Upper lobe of left lung (tissue), 6 donors: Measurements from ENCODE around the gene WDR81. TPM values are rescaled to one million over a fixed set of nuclear protein-coding genes. Genes with fewer than 3 reads are reported as not detected.

Source experiments
- ATAC-seq, 2 donors: fragments of 200-7000 bp; cut with Tn5 transposase; one replicate each; pipeline ENCODE4 v1.9.1; 2022; ENCODE audit warnings: mild to moderate bottlenecking in 2 of 2, moderate library complexity in 2 of 2; ENCODE audit not compliant: low FRiP score in 2 of 2
- DNase-seq, 2 donors: peaks; one replicate each; pipeline ENCODE4 v3.0.0-alpha.2; 2019 to 2020
- H3K27ac ChIP-seq, 4 donors: fragments of 200-600 bp; sonication (generic); one replicate each; pipeline ENCODE4 v1.5.1; 2016 to 2019
- H3K27me3 ChIP-seq, 4 donors: fragments of 200-600 bp; sonication (generic); one replicate each; pipeline ENCODE4 v1.5.1; 2017 to 2019
- H3K36me3 ChIP-seq, 4 donors: fragments of 200-600 bp; sonication (generic); one replicate each; pipeline ENCODE4 v1.5.1; 2016 to 2019
- H3K4me1 ChIP-seq, 4 donors: fragments of 200-600 bp; sonication (generic); one replicate each; pipeline ENCODE4 v1.5.1; 2018 to 2019
- H3K4me3 ChIP-seq, 4 donors: fragments of 200-600 bp; sonication (generic); one replicate each; pipeline ENCODE4 v1.5.1; 2017 to 2019; ENCODE audit warnings: mild to moderate bottlenecking in 2 of 4, moderate library complexity in 1 of 4
- H3K9me3 ChIP-seq, 4 donors: fragments of 200-600 bp; sonication (generic); one replicate each; pipeline ENCODE4 v1.5.1; 2018 to 2019
- EP300 ChIP-seq, 4 donors: sonication (generic); formaldehyde crosslinking; IDR thresholded peaks; one replicate each; pipeline ENCODE4 v1.5.1; 2017; ENCODE audit warnings: antibody characterized with exemption in 4 of 4, control low read depth in 2 of 4
- POLR2A ChIP-seq, 4 donors: fragments of 450-650 bp; IDR thresholded peaks; one replicate each; pipeline ENCODE4 v1.5.1; 2016 to 2017; ENCODE audit warnings: antibody characterized with exemption in 4 of 4, mild to moderate bottlenecking in 2 of 4
- POLR2AphosphoS5 ChIP-seq, 2 donors: sonication (generic); formaldehyde crosslinking; IDR thresholded peaks; one replicate each; pipeline ENCODE4 v1.5.1; 2017; ENCODE audit warnings: antibody characterized with exemption in 2 of 2
- WGBS, 2 donors: methylation state at CpG; one replicate each; pipeline ENCODE4 v1.1.5; 2017 to 2018; 5-methylcytosine and 5-hydroxymethylcytosine counted together
- total RNA-seq, 6 donors: library from RNA; depleted of rRNA in 4 of 6; stranded (reverse); fragments of >200 nt in 4 of 6; gene quantifications; one replicate each; pipeline versions ENCODE4 v1.1.0 to v1.2.1, GENCODE V29; 2016 to 2021
- TF ChIP-seq, protein P1 (sequence below), 6 experiments: fragments of 450-650 bp in 4 of 6; fragments of 200-600 bp in 2 of 6; sonication (generic) in 2 of 6; IDR thresholded peaks; one replicate each; pipeline ENCODE4 v1.5.1; 2016 to 2019; ENCODE audit warnings: antibody characterized with exemption in 6 of 6
- donor health status: DM: no; HTN: no; CAD: no; lungs with moderate emphysema.
- donor health status: DM: no; HTN: yes; CAD: no; lungs with severe emphysema.

Gene WDR81
- total RNA-seq, 6 donors from 2014 or later = 47.4 to 162 (median 60.8) TPM

GRCh38 chr17:1716076-1716911, 8.2 kb upstream of the WDR81 start:
- Histone ChIP-seq H3K4me1 (peaks cover 44 to 59% (median 54%) of the 10 kb centered on the region in 4 donors), H3K4me3 (peak overlapping the region; percentile 70 to 98 (median 85)), H3K27me3 (no peaks in the 10 kb centered on the region), H3K9me3 (no peaks in the 10 kb centered on the region), H3K27ac (peak overlapping the region; percentile 95 to 100 (median 98)), H3K36me3 (peaks cover 4 to 29% (median 19%) of the 10 kb centered on the region in 4 donors)
- peak; percentile 100 for DNase-seq
- peak; percentile 87 to 95 for ATAC-seq
- 0 to 1% methylated on average over 12 to 49 of the region's 70 CpGs for WGBS, 2 donors
- peak; percentile 96 to 100 (median 100) for TF ChIP-seq POLR2A (IDR thresholded peaks at IDR 0.05)
- TF ChIP-seq, protein P1, sequence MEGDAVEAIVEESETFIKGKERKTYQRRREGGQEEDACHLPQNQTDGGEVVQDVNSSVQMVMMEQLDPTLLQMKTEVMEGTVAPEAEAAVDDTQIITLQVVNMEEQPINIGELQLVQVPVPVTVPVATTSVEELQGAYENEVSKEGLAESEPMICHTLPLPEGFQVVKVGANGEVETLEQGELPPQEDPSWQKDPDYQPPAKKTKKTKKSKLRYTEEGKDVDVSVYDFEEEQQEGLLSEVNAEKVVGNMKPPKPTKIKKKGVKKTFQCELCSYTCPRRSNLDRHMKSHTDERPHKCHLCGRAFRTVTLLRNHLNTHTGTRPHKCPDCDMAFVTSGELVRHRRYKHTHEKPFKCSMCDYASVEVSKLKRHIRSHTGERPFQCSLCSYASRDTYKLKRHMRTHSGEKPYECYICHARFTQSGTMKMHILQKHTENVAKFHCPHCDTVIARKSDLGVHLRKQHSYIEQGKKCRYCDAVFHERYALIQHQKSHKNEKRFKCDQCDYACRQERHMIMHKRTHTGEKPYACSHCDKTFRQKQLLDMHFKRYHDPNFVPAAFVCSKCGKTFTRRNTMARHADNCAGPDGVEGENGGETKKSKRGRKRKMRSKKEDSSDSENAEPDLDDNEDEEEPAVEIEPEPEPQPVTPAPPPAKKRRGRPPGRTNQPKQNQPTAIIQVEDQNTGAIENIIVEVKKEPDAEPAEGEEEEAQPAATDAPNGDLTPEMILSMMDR (IDR thresholded peaks at IDR 0.05) = peak in 3 of 6 experiments; percentile 24 to 37 (median 25)
- TF ChIP-seq POLR2AphosphoS5 (IDR thresholded peaks at IDR 0.05) = peak; percentile 99 to 100
- TF ChIP-seq EP300 (IDR thresholded peaks at IDR 0.05) = peak in 1 of 4 donors; percentile 90

DNA sequence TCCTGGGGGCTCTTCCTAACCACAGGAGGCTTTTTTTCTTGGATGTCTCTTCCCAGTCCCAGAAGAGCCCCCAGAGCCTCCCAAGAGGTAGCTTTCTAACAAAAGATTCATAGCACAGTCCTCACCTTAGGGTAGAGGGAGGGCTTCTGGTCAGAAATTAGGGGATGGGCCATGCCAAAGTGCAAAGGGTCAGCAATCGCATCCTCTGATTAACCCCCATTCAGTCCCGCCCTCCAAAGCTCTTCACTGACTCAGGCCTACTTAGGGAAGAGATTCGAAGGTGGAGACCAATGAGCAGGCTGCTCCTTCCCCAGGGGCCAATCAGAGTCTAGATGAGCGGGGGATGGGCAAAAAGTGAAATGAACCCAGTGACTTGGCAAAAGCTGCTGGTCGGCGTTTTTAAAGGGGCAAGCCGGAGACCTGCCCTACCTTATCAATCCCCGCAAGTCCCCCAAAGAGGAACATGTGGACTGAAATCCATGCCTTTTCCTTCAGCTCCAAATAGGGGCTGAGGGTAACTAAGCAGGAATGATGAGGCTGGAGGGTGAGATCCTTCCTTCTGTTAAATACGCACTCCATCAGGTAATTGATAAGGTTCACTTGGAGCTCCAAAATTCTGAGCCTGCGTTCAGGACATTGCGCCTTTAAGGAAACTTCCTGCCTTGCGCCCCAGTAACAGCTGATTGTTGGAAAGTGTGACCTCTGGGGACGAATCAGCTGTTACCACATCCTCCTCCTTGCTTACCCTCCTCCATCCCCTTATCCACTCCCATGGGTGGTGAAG, 7.4 kb upstream of the WDR81 start:
- TF ChIP-seq, protein P1 (IDR thresholded peaks at IDR 0.05) = peak in 2 of 6 experiments; percentile 5 to 6
- peak in 2 of 4 donors; percentile 58 to 71 for TF ChIP-seq POLR2A (IDR thresholded peaks at IDR 0.05)
- TF ChIP-seq POLR2AphosphoS5 (IDR thresholded peaks at IDR 0.05) = peak; percentile 85 to 86
- TF ChIP-seq EP300 (IDR thresholded peaks at IDR 0.05) = peak in 1 of 4 donors; percentile 80
- Histone ChIP-seq H3K27me3 (no peaks in the 10 kb centered on the region), H3K4me3 (peak overlapping the region; percentile 44 to 70 (median 60)), H3K9me3 (no peaks in the 10 kb centered on the region), H3K36me3 (peaks cover 2 to 22% (median 17%) of the 10 kb centered on the region in 4 donors), H3K27ac (peak overlapping the region; percentile 95 to 100 (median 97)), H3K4me1 (peaks cover 38 to 51% (median 49%) of the 10 kb centered on the region in 4 donors)
- WGBS, 2 donors = 0% methylated on average over 13 of the region's 13 CpGs
- peak in 1 of 2 donors; percentile 95 for DNase-seq
- ATAC-seq = peak; percentile 77 to 91

DNA sequence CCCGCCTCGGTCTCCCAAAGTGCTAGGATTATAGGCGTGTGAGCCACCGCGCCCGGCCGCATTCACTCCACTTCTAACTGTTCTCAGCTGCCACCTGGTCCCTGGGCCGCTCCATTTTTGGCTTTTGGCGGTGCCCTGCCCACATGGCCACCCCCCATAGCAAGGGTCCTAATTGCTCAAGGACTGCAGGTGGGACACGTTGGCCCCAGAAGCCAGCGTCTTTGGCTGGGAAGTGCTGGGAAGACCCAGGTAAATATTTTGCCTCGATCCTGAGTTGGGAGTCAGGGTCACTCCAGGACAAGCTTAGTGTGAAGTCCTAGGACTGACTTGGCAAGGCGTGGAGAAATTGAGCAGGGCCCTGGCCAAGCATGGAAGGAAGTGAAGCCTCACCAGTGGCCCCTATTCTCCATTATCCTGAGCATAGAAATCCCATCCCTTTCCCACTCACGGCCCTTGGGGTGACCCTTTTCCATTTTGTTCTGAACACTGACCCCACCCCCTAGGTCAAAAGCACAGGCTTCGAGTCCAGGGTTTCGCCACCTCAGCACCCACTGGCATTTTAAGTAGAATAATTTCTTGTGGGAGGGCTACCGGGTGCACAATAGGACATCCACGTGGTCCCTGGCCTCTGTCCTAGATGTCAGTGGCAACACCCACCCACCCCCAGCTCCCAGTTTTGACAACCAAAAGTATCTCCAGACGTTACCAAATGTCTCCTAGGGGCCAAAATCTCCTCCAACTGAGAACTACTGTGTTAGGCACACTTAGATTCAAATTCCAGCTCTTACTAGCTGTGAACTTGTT, 5.9 kb upstream of the WDR81 start:
- H3K4me3 ChIP-seq = peak overlapping the region in 1 of 4 donors; percentile 70
- H3K36me3 ChIP-seq = peaks cover 0 to 8% (median 3%) of the 10 kb centered on the region in 4 donors
- H3K4me1 ChIP-seq = peaks cover 35 to 48% (median 44%) of the 10 kb centered on the region in 4 donors
- no peak for ATAC-seq
- peak overlapping the region; percentile 95 to 100 (median 97) for H3K27ac ChIP-seq
- no peaks in the 10 kb centered on the region for H3K27me3 ChIP-seq
- peak; percentile 21 to 68 for DNase-seq
- WGBS, 2 donors = 77 to 79% methylated on average over 18 to 19 of the region's 19 CpGs
- TF ChIP-seq EP300 (IDR thresholded peaks at IDR 0.05) = no peak
- TF ChIP-seq, protein P1 (IDR thresholded peaks at IDR 0.05) = no peak
- TF ChIP-seq POLR2A (IDR thresholded peaks at IDR 0.05) = no peak
- TF ChIP-seq POLR2AphosphoS5 (IDR thresholded peaks at IDR 0.05) = no peak
- no peaks in the 10 kb centered on the region for H3K9me3 ChIP-seq

- Histone ChIP-seq H3K27me3 (no peaks in the 10 kb centered on the region), H3K4me3 (no peak overlapping the region), H3K9me3 (no peaks in the 10 kb centered on the region), H3K4me1 (peaks cover 42 to 51% (median 49%) of the 10 kb centered on the region in 4 donors), H3K36me3 (peaks cover 0 to 3% (median under 1%) of the 10 kb centered on the region in 4 donors), H3K27ac (peak overlapping the region in 2 of 4 donors; percentile 12 to 42)
- DNase-seq (peak in 1 of 2 donors; percentile 75), ATAC-seq (no peak)
- 39% methylated on average over 11 of the region's 11 CpGs for WGBS, 2 donors
- TF ChIP-seq POLR2AphosphoS5 (IDR thresholded peaks at IDR 0.05) (no peak), POLR2A (IDR thresholded peaks at IDR 0.05) (no peak), EP300 (IDR thresholded peaks at IDR 0.05) (no peak)
- TF ChIP-seq, protein P1 (IDR thresholded peaks at IDR 0.05) = peak; percentile 85 to 94 (median 90)
Observed at GRCh38 chr17:1720856-1721386, 3.6 kb upstream of the WDR81 start.
